ENCODE results near the gene UBQLN4.

- TF ChIP-seq HMGXB4 (CRISPR knock-in tag; IDR thresholded peaks at IDR 0.05) = no peak
- no peak for TF ChIP-seq SMARCA4 (IDR thresholded peaks at IDR 0.05)
- TF ChIP-seq ZNF224 (CRISPR knock-in tag; IDR thresholded peaks at IDR 0.05) = no peak
- no peak for TF ChIP-seq CTCF (IDR thresholded peaks at IDR 0.05 in 2 of 3, conservative IDR thresholded peaks at IDR 0.05 in 1 of 3; ENCODE audit: insufficient read depth in 2 of 3, low read depth in 1 of 3, low read length in 3 of 3)
Observed at GRCh38 chr1:156070548-156070947, 16.9 kb upstream of the UBQLN4 start.
